Left renal pelvis (tissue), 4 donors: ENCODE measurements around the gene CERS6. TPM values are rescaled to one million over a fixed set of nuclear protein-coding genes. Genes with fewer than 3 reads are reported as not detected.
A peak's percentile ranks its signal among the peaks of the same experiment; 100 is the strongest.

Experiments used
- DNase-seq, 4 donors: peaks; one replicate each; pipeline ENCODE4 v3.0.0-alpha.2; 2013; ENCODE audit warnings: low read depth in 4 of 4, low spot score in 3 of 4
- polyA plus RNA-seq, 4 donors: library from polyadenylated mRNA; unstranded; fragments of 120-200 nt; gene quantifications; one replicate each; pipeline ENCODE4 v1.2.1, GENCODE V29; 2013; ENCODE audit not compliant: insufficient read length in 4 of 4

The CERS6 gene
- polyA plus RNA-seq, 4 donors, result 42.3 to 63.7 (median 54.4) TPM

- peak in 1 of 4 donors; percentile 12 for DNase-seq
Measured at GRCh38 chr2:168722592-168722991, 266.5 kb downstream of the CERS6 start.

DNA sequence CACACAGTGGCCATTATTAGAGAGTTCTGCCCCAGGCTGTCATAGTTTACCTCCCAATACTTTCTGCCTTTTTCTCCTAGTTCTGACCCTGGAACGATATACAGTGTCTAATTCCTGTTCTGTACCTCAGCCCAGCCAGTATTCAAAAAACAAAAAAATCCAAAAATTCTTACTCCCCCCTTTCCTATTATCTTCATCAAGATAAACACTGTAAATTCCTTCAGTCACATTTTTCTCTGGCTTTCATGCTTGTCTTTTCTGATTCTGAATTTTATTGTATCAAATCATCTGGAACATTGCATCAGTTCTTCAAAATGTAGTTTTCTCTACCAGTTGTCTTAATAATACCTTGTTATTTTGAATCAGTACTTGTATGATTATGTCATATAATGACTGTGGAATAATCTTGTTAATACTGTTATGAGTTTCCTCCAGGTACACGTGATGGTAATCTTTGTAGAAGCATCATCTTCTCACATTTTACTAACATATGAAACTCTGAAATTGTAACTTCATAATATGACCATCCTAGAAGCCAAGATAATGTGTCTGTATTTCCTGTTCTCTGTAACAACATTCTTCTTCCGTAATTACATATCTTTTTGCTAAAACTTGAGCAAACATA, 267.3 kb downstream of the CERS6 start:
- no peak for DNase-seq

- no peak for DNase-seq
Measured at GRCh38 chr2:168726375-168726774, 270.3 kb downstream of the CERS6 start.

DNA sequence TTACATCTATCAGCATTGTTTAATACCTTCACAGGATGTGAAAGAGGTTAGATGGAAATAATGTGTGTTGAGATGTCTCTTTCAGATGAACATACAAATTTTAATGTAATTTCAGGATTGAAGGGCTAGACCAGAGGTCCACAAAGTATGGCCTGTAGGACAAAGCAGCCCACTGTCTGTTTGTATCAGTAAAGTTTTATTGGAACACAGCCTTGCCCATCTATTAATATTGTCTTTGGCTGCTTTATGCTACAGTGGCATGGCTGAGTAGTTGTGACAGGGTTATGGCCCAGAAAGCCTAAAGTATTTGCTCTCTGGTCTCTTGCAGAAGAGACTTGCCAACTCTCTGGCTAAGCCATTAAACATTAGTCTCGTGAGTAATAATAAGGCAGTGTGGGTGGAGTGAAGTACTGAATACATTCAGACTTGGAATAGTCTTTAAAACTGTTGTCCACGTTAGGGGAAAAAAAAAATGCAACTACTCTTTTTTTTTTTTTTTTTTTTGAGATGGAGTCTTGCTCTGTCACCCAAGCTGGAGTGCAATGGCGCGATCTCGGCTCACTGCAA, 271.9 kb downstream of the CERS6 start:
- DNase-seq, result no peak

GRCh38 chr2:168729455-168729854, 273.4 kb downstream of the CERS6 start:
- DNase-seq, result no peak

- DNase-seq, result no peak
Measured at GRCh38 chr2:168730344-168730743, 274.3 kb downstream of the CERS6 start.

DNA sequence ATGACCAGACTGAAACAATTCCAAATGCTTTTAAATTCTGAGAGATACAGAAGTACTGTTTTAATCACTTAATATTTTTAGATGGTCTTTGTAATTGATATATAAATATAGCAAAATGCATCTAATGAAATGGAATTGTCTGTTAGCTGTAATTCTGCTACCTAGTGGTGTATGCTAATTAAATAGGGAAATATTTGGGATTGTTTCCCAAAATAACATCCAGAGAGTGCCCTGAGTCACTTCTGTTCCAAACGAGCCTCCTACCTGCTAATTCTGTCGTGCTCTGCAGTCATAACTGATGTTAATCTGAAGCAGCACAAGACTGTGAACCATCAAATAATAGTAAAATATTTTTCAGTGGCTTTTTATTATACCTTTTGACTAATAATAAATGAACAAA, 274.9 kb downstream of the CERS6 start:
- DNase-seq, result no peak

DNA sequence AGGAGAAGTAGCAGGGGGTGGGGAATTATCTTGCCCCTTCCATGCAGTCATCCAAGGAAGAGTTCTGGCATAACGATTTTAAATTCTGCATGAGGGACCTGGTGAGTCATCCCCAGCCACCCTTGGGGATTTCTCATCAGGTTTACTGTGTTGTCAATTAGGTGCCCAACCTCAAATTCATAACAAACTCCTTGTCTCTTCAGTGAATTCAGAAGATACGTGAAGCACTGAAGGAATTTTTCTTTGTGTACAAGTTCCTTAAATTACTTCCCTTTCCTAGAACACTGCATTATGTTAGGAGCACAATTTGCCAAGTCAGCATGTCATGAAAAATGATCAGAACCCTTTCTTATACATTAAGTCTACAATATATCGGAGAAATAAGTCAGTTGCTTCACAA, 275.5 kb downstream of the CERS6 start:
- no peak for DNase-seq

DNA sequence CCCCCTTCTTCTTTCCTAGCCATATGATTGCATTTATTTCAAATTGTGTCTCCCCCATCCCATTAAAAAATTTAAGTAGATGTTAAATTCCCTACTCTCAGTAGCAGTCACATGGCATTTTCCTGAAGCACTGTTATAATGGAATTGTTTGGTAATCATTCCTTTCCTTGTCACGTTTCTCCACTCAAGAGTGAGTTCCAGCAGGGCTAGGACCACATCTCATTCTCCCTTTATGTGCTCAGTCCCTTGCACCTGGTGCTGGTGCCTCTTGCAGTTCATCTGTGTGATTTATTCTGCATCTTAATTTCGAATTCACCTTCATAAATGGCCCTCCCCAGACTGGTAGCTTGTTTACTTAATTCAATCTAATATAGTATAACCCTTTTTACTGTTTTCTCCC, 276.0 kb downstream of the CERS6 start:
- DNase-seq, result no peak

- DNase-seq, result no peak
Measured at GRCh38 chr2:168732506-168732905, 276.4 kb downstream of the CERS6 start.

GRCh38 chr2:168734199-168734760, 278.2 kb downstream of the CERS6 start:
- no peak for DNase-seq

DNA sequence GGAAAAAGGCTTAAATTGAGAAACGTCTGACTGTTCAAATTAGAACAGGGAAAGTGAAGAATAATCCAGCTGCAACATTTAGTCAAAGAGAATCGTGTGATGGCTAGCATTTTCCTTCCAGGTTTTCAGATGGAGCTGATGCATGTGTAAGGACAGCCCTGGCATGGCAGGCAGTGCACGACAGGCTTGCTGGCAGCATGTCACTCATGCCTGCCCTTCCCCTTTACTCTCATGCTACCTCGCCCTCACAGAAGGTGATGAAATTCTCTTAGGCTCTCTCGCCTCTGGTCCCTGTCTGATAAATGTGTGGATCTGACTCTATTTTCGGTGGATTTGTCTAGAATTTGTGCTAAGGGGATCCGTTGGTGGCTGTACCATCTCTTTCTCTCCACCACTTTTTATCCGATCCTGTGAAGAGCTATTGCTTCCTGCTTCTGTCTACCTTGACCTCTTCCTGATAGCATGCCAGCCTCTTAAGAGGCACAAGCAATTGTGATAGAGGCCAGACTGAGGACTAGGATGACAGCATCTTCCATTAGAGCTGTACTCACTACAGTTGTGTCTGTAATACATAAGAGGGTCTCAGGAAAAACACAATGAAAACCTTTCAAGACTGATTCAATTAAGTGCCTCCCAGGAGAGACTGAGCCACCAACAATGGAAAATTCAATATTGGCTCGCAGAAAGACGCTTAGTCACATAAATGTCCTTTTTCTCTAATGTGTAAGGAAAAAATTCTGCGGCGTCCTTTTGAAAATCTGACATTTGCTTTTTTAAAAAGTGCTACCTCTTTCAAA, 280.8 kb downstream of the CERS6 start:
- DNase-seq, result no peak

- DNase-seq, result no peak
Measured at GRCh38 chr2:168738062-168738461, 282.0 kb downstream of the CERS6 start.

GRCh38 chr2:168740360-168740759, 284.3 kb downstream of the CERS6 start:
- DNase-seq, result no peak

DNA sequence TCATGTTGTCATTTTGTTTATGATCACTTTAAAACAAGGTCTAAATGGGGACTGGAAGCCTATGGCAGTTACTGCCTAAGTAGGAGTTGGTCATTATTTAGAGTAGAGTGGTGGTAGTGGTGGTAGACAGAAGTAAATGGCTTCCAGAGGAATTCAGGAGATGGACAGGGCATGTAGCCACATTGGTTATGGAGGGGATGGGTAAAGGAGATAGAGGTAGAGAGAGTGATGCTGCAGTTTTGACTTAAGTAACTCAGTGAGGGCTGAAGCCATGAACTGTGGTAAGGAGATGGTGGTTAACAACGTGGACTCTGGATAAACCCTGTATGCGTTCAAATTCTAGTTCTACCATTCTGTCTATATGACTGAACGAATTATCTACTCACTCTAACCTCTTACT, 284.7 kb downstream of the CERS6 start:
- no peak for DNase-seq

DNA sequence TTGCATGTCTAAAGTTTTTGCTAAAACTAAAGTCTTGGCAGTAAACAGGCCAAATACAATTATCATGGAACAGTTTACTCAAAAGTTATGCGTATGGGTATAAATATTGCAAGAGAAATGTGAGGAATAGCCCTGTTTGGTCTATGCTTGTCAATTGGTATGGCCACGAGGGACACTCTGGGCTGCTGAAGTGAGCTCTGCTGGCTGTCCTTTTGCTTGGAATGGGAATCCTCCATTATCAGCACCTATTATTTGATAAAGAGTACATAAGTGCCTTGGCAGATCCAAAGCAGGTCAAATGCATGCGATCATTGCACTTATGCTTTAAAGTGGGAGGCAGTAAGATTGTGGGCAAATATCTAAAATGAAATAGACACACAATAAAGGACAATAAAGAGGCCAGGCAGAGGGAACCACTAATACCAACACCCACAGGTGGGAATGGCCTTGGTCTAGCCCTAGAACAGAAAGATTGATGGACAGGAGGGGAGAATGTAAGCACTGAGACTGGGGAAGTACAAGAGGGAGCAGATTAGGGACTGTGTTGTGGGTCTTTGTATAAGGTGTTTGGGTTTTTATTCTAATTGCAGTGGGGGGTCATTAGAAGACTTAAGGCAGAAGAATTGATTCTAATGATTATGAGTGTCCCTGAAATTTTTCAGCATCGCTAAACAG, 286.3 kb downstream of the CERS6 start:
- DNase-seq, result no peak

DNA sequence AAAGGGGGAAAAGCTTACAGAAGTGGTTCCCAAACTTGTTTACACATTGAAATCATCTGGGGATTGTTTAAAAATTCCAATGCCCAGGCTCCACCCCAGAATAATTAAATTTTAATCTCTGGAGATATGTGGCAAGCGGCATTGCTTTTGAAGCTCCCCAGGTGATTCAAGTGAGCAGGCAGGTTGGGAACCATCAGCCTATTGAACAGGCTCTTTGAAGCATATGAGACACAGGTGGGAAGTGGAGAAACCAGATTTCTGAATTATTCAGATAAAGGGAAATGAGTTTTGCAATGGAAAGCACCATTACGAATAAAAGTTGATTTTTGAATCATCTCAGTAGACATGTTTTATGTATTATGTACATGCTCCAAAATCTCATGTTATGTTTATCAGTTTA, 288.8 kb downstream of the CERS6 start:
- DNase-seq, result no peak

DNA sequence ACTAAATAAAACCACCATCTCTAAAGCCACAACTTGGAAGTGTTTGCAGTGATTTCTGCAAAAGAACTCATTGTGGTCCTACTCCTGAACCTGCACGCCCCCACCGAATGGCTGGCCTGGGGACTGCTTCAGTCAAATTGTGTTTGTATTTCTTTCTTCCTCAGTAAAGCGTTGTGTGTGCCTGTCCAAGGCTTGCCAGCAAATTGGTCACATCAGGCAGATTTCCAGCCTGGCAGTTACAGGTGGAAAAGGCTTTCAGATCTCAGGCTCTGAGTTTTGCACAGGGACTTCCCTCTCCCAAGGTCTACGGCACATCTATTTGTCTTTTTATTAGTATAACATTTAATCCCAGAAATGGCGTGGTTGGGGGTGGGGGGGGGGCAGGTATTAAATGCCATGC, 292.4 kb downstream of the CERS6 start:
- DNase-seq, result no peak

- DNase-seq, result no peak
Measured at GRCh38 chr2:168749297-168749696, 293.2 kb downstream of the CERS6 start.

DNA sequence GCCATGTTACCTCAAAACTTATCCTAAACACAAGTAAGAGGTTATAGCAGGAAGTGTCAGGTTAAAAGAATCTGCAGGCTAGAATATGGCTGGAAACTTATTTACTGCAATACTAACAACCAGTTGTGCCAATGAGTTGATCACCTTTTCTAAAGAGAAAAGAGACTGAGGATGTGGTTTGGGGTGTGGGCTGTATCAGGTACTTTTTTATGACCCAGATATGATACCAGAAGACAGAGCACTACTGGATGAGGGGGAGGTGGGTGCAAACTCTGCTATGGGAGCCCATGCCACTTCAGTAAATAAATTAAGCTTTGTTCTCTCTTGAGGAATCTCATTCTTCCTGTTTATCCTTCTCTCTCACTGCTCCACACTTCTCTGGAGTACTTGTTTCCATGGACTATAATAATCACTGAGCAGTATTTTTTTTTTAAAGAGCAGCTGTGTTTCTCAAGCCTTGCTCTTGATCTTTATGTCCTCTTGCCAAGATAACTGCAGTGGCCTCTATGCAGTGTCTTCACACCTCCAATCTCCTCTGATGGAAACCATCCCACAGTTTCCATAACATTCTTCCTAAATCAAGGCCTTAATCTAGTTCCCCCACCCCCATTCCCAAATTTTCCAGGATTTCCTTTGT, 295.1 kb downstream of the CERS6 start:
- DNase-seq, result no peak

- no peak for DNase-seq
Measured at GRCh38 chr2:168752361-168752760, 296.3 kb downstream of the CERS6 start.
